GM18520 (cell line): ENCODE data around the gene CFL1.
"Not testable (repeated sequence)": the region's sequence is repeated elsewhere in the genome, so short reads cannot be mapped to it uniquely, and the experiment has no call there.

ENCODE experiments used
- ATAC-seq: cut with Tn5 transposase; IDR thresholded peaks from one replicate; pipeline ENCODE4 v1.9.1; 2021; ENCODE audit not compliant: unreplicated experiment

CFL1 gene

GRCh38 chr11:65857853-65858680, at the start of gene CFL1:
TSS of gene CFL1 (minus strand) at chr11:65858180. CDS start at chr11:65858099, 81 bp downstream.
- ATAC-seq: peak; percentile 41

- no peak for ATAC-seq
Observed at GRCh38 chr11:65906602-65907001, 48.6 kb upstream of the CFL1 start.

- no peak for ATAC-seq
Observed at GRCh38 chr11:65903715-65904114, 45.7 kb upstream of the CFL1 start.

GRCh38 chr11:65903068-65903481, 45.1 kb upstream of the CFL1 start:
- no peak for ATAC-seq

- no peak for ATAC-seq
Observed at GRCh38 chr11:65900899-65901180, 42.9 kb upstream of the CFL1 start.

- peak; percentile 71 for ATAC-seq
Observed at GRCh38 chr11:65900125-65900898, 42.3 kb upstream of the CFL1 start, which contains the start of gene FOSL1. TSS of gene FOSL1 (minus strand) at chr11:65900388. CDS start at chr11:65900339, 49 bp downstream.

- no peak for ATAC-seq
Observed at GRCh38 chr11:65899356-65900124, 41.6 kb upstream of the CFL1 start.

GRCh38 chr11:65898656-65899355, 40.8 kb upstream of the CFL1 start:
- no peak for ATAC-seq

GRCh38 chr11:65897020-65897471, 39.1 kb upstream of the CFL1 start:
- no peak for ATAC-seq

- no peak for ATAC-seq
Observed at GRCh38 chr11:65896034-65896999, 38.3 kb upstream of the CFL1 start.

- no peak for ATAC-seq
Observed at GRCh38 chr11:65895482-65895981, 37.6 kb upstream of the CFL1 start.

GRCh38 chr11:65894034-65894591, 36.1 kb upstream of the CFL1 start:
- ATAC-seq: no peak

GRCh38 chr11:65892661-65893317, 34.8 kb upstream of the CFL1 start:
- no peak for ATAC-seq

- not testable (repeated sequence) for ATAC-seq
Observed at GRCh38 chr11:65892137-65892540, 34.2 kb upstream of the CFL1 start.

GRCh38 chr11:65891219-65892136, 33.5 kb upstream of the CFL1 start:
- no peak for ATAC-seq

GRCh38 chr11:65890324-65891218, 32.6 kb upstream of the CFL1 start, which contains the start of gene CCDC85B:
TSS of gene CCDC85B (plus strand) at chr11:65890673. CDS start at chr11:65890784, 111 bp downstream.
- ATAC-seq: peak; percentile 49
